ENCODE measurements around the gene CXXC5. TPM values are rescaled to one million over a fixed set of nuclear protein-coding genes. Genes with fewer than 3 reads are reported as not detected.

The CXXC5 gene
- total and polyA plus RNA-seq, 2 donors (not counting 1 experiment from before 2014, with no cell fraction given): 18.6 to 43.9 TPM

GRCh38 chr5:139705191-139705590 is 57.0 kb downstream of the CXXC5 start:
- Histone ChIP-seq H3K4me3 (replicated peaks in 1 of 4; ENCODE audit: control extremely low read depth in 1 of 4, insufficient read depth in 1 of 4, low read depth in 3 of 4, low read length in 4 of 4) (no peak overlapping the region), H4K20me1 (ENCODE audit: control insufficient read depth, extremely low read depth, insufficient read depth, low read length) (no peaks in the 10 kb centered on the region), H3K4me2 (ENCODE audit: extremely low read depth, insufficient read depth, low read length) (no peak overlapping the region), H3K36me3 (ENCODE audit: control insufficient read depth, insufficient read depth, low read length) (no peaks in the 10 kb centered on the region), H3K4me1 (ENCODE audit: control insufficient read depth, extremely low read depth, insufficient read depth, low read length) (peaks cover 4% of the 10 kb centered on the region), H2AFZ (ENCODE audit: low read length) (no peak overlapping the region), H3K27me3 (ENCODE audit: control insufficient read depth, insufficient read depth, low read length) (peaks cover 7% of the 10 kb centered on the region), H3K9me3 (ENCODE audit: control insufficient read depth, insufficient read depth, low read depth, low read length) (no peaks in the 10 kb centered on the region), H3K27ac (ENCODE audit: insufficient read depth, low read length) (no peak overlapping the region), H3K79me2 (ENCODE audit: control insufficient read depth, insufficient read depth, low read length) (no peaks in the 10 kb centered on the region), H3K9ac (ENCODE audit: insufficient read depth, low read length) (no peak overlapping the region)
- TF ChIP-seq CTCF (conservative IDR thresholded peaks at IDR 0.05 in 1 of 2, IDR thresholded peaks at IDR 0.05 in 1 of 2; ENCODE audit: low read depth in 1 of 2, low read length in 2 of 2): no peak
- DNase-seq (ENCODE audit: low read depth in 2 of 2): no peak

- H3K4me3 ChIP-seq (replicated peaks in 1 of 4; ENCODE audit: control extremely low read depth in 1 of 4, insufficient read depth in 1 of 4, low read depth in 3 of 4, low read length in 4 of 4): no peak overlapping the region
- no peaks in the 10 kb centered on the region for H3K36me3 ChIP-seq (ENCODE audit: control insufficient read depth, insufficient read depth, low read length)
- H3K27ac ChIP-seq (ENCODE audit: insufficient read depth, low read length): no peak overlapping the region
- H3K27me3 ChIP-seq (ENCODE audit: control insufficient read depth, insufficient read depth, low read length): peaks cover 7% of the 10 kb centered on the region
- TF ChIP-seq CTCF (conservative IDR thresholded peaks at IDR 0.05 in 1 of 2, IDR thresholded peaks at IDR 0.05 in 1 of 2; ENCODE audit: low read depth in 1 of 2, low read length in 2 of 2) (no peak), EZH2 (IDR thresholded peaks at IDR 0.05; ENCODE audit: low read length, missing control alignments) (no peak)
- DNase-seq (ENCODE audit: low read depth in 2 of 2): no peak
- no peak overlapping the region for H3K4me2 ChIP-seq (ENCODE audit: extremely low read depth, insufficient read depth, low read length)
- H3K9ac ChIP-seq (ENCODE audit: insufficient read depth, low read length): no peak overlapping the region
- no peaks in the 10 kb centered on the region for H3K9me3 ChIP-seq (ENCODE audit: control insufficient read depth, insufficient read depth, low read depth, low read length)
- H3K79me2 ChIP-seq (ENCODE audit: control insufficient read depth, insufficient read depth, low read length): no peaks in the 10 kb centered on the region
- no peaks in the 10 kb centered on the region for H4K20me1 ChIP-seq (ENCODE audit: control insufficient read depth, extremely low read depth, insufficient read depth, low read length)
- peaks cover 7% of the 10 kb centered on the region for H3K4me1 ChIP-seq (ENCODE audit: control insufficient read depth, extremely low read depth, insufficient read depth, low read length)
- no peak overlapping the region for H2AFZ ChIP-seq (ENCODE audit: low read length)
Measured at GRCh38 chr5:139705655-139706587, 57.8 kb downstream of the CXXC5 start.

- Histone ChIP-seq H4K20me1 (ENCODE audit: control insufficient read depth, extremely low read depth, insufficient read depth, low read length) (no peaks in the 10 kb centered on the region), H3K36me3 (ENCODE audit: control insufficient read depth, insufficient read depth, low read length) (no peaks in the 10 kb centered on the region), H3K4me1 (ENCODE audit: control insufficient read depth, extremely low read depth, insufficient read depth, low read length) (peaks cover 7% of the 10 kb centered on the region), H3K4me3 (replicated peaks in 1 of 4; ENCODE audit: control extremely low read depth in 1 of 4, insufficient read depth in 1 of 4, low read depth in 3 of 4, low read length in 4 of 4) (no peak overlapping the region), H3K27ac (ENCODE audit: insufficient read depth, low read length) (no peak overlapping the region), H3K9me3 (ENCODE audit: control insufficient read depth, insufficient read depth, low read depth, low read length) (no peaks in the 10 kb centered on the region), H3K27me3 (ENCODE audit: control insufficient read depth, insufficient read depth, low read length) (peaks cover 15% of the 10 kb centered on the region), H3K79me2 (ENCODE audit: control insufficient read depth, insufficient read depth, low read length) (no peaks in the 10 kb centered on the region), H3K4me2 (ENCODE audit: extremely low read depth, insufficient read depth, low read length) (no peak overlapping the region), H3K9ac (ENCODE audit: insufficient read depth, low read length) (no peak overlapping the region), H2AFZ (ENCODE audit: low read length) (no peak overlapping the region)
- TF ChIP-seq CTCF (conservative IDR thresholded peaks at IDR 0.05 in 1 of 2, IDR thresholded peaks at IDR 0.05 in 1 of 2; ENCODE audit: low read depth in 1 of 2, low read length in 2 of 2) (no peak), EZH2 (IDR thresholded peaks at IDR 0.05; ENCODE audit: low read length, missing control alignments) (no peak)
- DNase-seq (ENCODE audit: low read depth in 2 of 2): no peak
Measured at GRCh38 chr5:139707445-139708003, 59.4 kb downstream of the CXXC5 start.
